Body of pancreas (tissue), 4 donors: ENCODE measurements around the gene CTNS. TPM values are rescaled to one million over a fixed set of nuclear protein-coding genes. Genes with fewer than 3 reads are reported as not detected.

Source experiments
- ATAC-seq: fragments of 150-250 bp; one replicate; pipeline ENCODE4 v1.9.1; 2016
- DNase-seq, 4 donors: peaks; one replicate each; pipeline ENCODE4 v3.0.0-alpha.2; 2019
- H3K27ac ChIP-seq, 4 donors: fragments of 200-600 bp; sonication (generic); 1 replicate in 3 of 4; 2 replicates in 1 of 4; pipeline versions ENCODE4 v1.5.1 to v1.6.1; 2016 to 2019; ENCODE audit warnings: mild to moderate bottlenecking in 1 of 4, mixed read lengths in 1 of 4, moderate library complexity in 1 of 4
- H3K27me3 ChIP-seq, 2 donors: fragments of 200-600 bp; sonication (generic); one replicate each; pipeline ENCODE4 v1.6.0; 2016; ENCODE audit warnings: mild to moderate bottlenecking in 1 of 2
- H3K36me3 ChIP-seq, 2 donors: fragments of 200-600 bp; sonication (generic); replicated peaks in 1 of 2; 2 replicates each; pipeline ENCODE4 v1.5.1; 2016; ENCODE audit warnings: low read depth in 2 of 2; ENCODE audit not compliant: insufficient read depth in 1 of 2
- H3K4me1 ChIP-seq: fragments of 200-600 bp; sonication (generic); one replicate; pipeline ENCODE4 v1.6.0; 2016
- H3K4me3 ChIP-seq, 2 donors: fragments of 200-600 bp; sonication (generic); 1 replicate in 1 of 2; 2 replicates in 1 of 2; pipeline ENCODE4 v1.5.1; 2016 to 2019
- H3K9me3 ChIP-seq, 3 donors: fragments of 200-600 bp; sonication (generic); 1 replicate in 2 of 3; 2 replicates in 1 of 3; pipeline ENCODE4 v1.5.1; 2016
- CTCF ChIP-seq, 7 experiments: fragments of 450-650 bp in 4 of 7; fragments of 200-600 bp in 3 of 7; sonication (generic) in 3 of 7; IDR thresholded peaks; one replicate each; pipeline ENCODE4 v1.5.1; 2016 to 2019; ENCODE audit warnings: antibody characterized with exemption in 7 of 7
- POLR2A ChIP-seq, 3 donors: fragments of 450-650 bp; IDR thresholded peaks; one replicate each; pipeline ENCODE4 v1.6.1; 2016; ENCODE audit warnings: antibody characterized with exemption in 3 of 3, mild to moderate bottlenecking in 2 of 3
- WGBS, 2 donors: methylation state at CpG; one replicate each; pipeline ENCODE4 v1.1.5; 2017; 5-methylcytosine and 5-hydroxymethylcytosine counted together
- intact Hi-C: fragments of 100-400 bp; cut with DNase I; formaldehyde crosslinking; loops from one replicate; pipeline ENCODE4 v1.15.1; 2023
- total RNA-seq, 2 donors: library from RNA; depleted of rRNA; stranded (reverse); fragments of >200 nt; gene quantifications; one replicate each; pipeline ENCODE4 v1.1.0, GENCODE V29; 2016

Gene CTNS
- 10 to 100 TPM; 15.8 to 29.3 TPM for total RNA-seq

DNA sequence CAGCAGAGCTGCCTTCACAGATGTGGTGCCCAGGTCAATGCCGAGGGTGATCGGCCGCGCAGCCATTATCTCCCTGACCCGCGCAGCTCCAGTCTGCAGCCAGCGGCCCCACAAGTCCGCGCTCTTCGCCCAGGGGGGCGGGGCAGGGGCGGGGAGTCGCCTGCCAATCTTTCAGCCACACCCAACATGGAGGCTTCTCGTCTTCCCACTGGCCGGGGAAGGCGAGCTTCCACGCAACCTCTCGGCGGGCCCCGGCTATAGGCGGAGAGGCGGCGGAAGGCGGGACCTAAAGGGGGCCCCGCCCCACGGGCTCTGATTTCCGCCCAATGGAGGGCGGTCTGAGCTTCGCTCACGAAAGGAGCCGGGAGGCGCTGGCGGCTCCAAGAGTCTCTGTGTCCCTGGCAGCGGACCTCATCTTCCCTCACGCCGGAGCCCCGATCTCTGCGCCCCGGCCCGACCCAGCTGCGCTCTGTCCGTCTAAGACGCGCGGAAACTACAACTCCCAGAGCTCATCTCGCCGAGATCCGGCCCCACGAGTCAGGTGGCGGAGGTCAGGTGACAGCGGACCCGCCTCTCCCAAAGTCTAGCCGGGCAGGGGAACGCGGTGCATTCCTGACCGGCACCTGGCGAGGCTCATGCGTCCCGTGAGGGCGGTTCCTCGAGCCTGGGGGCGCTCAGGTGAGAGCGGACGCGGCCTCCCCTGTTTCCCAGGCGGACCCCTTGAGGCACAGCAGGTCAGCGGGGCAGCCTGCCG, at the start of gene CTNS, which contains the start of gene SHPK:
CTNS (plus strand) TSS at position 607 of the 754 bp plus-strand sequence. CDS start 3,447 bp downstream, outside the sequence.
SHPK (minus strand) TSS at position 97 of the 754 bp plus-strand sequence; CDS start at position 66, 31 bp downstream.
- WGBS, 2 donors = 0% methylated on average over 66 of the region's 68 CpGs; no CpG with 5 or more reads in 1 of the 2 donors
- intact Hi-C loops = no loop called here
- TF ChIP-seq CTCF (IDR thresholded peaks at IDR 0.05) = peak in 1 of 7 experiments; percentile 9
- peak; percentile 72 to 82 (median 79) for TF ChIP-seq POLR2A (IDR thresholded peaks at IDR 0.05)
- peaks cover 43% of the 10 kb centered on the region for H3K4me1 ChIP-seq
- peak; percentile 97 to 98 (median 98) for DNase-seq
- peak within 1 kb of the TSS; percentile 88 to 95 (median 92) for H3K27ac ChIP-seq
- no peaks in the 10 kb centered on the region for H3K9me3 ChIP-seq
- H3K4me3 ChIP-seq = peak within 1 kb of the TSS; percentile 94
- no peaks in the 10 kb centered on the region for H3K27me3 ChIP-seq
- ATAC-seq = peak; percentile 96
- H3K36me3 ChIP-seq = no peaks in the 10 kb centered on the region

DNA sequence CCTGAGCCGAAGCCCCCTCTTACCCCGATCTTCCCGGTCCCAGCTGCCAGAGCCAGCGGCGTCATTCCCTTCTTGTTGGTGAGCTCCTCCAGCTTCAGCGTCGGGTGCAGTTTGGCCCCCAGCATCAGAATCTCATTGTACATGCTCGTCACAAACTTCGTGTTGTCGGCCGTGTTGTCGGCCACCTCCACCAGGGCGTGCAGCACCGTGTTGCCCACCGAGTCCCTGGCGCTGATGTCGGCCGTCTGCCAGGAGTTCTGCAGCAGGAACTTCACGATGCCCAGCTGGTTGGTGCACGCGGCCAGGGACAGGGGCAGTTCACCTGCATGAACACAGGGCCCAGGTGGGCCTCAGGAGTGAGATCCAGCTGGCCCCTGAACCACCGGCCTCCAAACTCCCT, 46.8 kb upstream of the CTNS start:
- H3K36me3 ChIP-seq = peaks cover 0 to 12% of the 10 kb centered on the region in 2 donors
- DNase-seq = no peak
- WGBS, 2 donors = 93 to 100% methylated on average over 5 to 22 of the region's 22 CpGs
- no peak for ATAC-seq
- H3K4me1 ChIP-seq = no peaks in the 10 kb centered on the region
- TF ChIP-seq POLR2A (IDR thresholded peaks at IDR 0.05) (no peak), CTCF (IDR thresholded peaks at IDR 0.05) (no peak)
- intact Hi-C loops = no loop called here
- no peak overlapping the region for H3K27ac ChIP-seq
- H3K27me3 ChIP-seq = no peaks in the 10 kb centered on the region
- H3K4me3 ChIP-seq = no peak overlapping the region
- no peaks in the 10 kb centered on the region for H3K9me3 ChIP-seq

DNA sequence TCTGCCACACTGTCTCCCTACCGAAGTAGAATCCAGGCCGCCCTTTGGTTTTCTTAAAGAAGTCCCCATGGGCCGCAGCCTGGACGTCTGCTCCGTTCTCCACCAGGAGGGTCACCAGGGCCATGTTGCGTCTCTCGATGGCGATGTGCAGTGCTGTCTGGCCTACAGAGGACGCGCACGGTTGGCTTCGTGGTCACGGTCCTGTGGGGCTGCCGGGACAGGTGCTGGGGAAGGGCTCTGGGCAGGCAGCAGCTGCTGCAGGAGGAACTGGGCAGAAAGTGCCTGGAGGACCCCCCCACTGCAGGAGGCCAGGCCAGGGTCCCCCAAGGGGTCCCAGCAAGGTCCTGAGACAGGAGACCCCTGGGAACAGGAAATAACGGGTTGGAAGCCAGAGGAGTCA, 46.3 kb upstream of the CTNS start:
- no peaks in the 10 kb centered on the region for H3K9me3 ChIP-seq
- no peak for TF ChIP-seq CTCF (IDR thresholded peaks at IDR 0.05)
- no peak for TF ChIP-seq POLR2A (IDR thresholded peaks at IDR 0.05)
- 96 to 97% methylated on average over 14 of the region's 15 CpGs for WGBS, 2 donors

GRCh38 chr17:3590768-3591167, 45.8 kb upstream of the CTNS start:
- Histone ChIP-seq H3K4me3 (no peak overlapping the region), H3K27me3 (no peaks in the 10 kb centered on the region), H3K9me3 (no peaks in the 10 kb centered on the region), H3K4me1 (no peaks in the 10 kb centered on the region), H3K36me3 (peaks cover 0 to 12% of the 10 kb centered on the region in 2 donors), H3K27ac (no peak overlapping the region)
- TF ChIP-seq POLR2A (IDR thresholded peaks at IDR 0.05) (no peak), CTCF (IDR thresholded peaks at IDR 0.05) (no peak)
- no peak for DNase-seq
- WGBS, 2 donors = 90 to 100% methylated on average over 2 to 11 of the region's 15 CpGs
- ATAC-seq = no peak
- intact Hi-C loops = no loop called here

More for the DNA sequence above, 46.3 kb upstream of the CTNS start:
- ATAC-seq (no peak), DNase-seq (no peak)
- intact Hi-C loops = no loop called here
- Histone ChIP-seq H3K4me3 (no peak overlapping the region), H3K27me3 (no peaks in the 10 kb centered on the region), H3K36me3 (peaks cover 0 to 12% of the 10 kb centered on the region in 2 donors), H3K4me1 (no peaks in the 10 kb centered on the region), H3K27ac (no peak overlapping the region)
